Panc1 (cell line): ENCODE results near the gene OSBPL10.

Source experiments
- POLR2AphosphoS5 ChIP-seq: IDR thresholded peaks from 2 replicates; pipeline ENCODE4 v1.6.1; 2012; ENCODE audit warnings: mild to moderate bottlenecking, low read depth, low read length, moderate library complexity
- SIN3A ChIP-seq: IDR thresholded peaks from 2 replicates; pipeline ENCODE4 v1.6.1; 2012; ENCODE audit warnings: low read depth, mild to moderate bottlenecking, low read length, moderate library complexity, borderline replicate concordance; ENCODE audit not compliant: insufficient read depth
- TF ChIP-seq, protein P1 (sequence below), 2 experiments: IDR thresholded peaks; 2 replicates each; pipeline ENCODE4 v1.6.1; 2011 to 2012; ENCODE audit warnings: low read depth in 2 of 2, control low read depth in 1 of 2, low read length in 1 of 2, mild to moderate bottlenecking in 1 of 2, moderate library complexity in 1 of 2; ENCODE audit not compliant: insufficient read depth in 1 of 2
- TF ChIP-seq, protein P2 (sequence below): fragments of 450-650 bp; IDR thresholded peaks from 2 replicates; pipeline ENCODE4 v1.5.1; 2017; ENCODE audit warnings: mild to moderate bottlenecking

DNA sequence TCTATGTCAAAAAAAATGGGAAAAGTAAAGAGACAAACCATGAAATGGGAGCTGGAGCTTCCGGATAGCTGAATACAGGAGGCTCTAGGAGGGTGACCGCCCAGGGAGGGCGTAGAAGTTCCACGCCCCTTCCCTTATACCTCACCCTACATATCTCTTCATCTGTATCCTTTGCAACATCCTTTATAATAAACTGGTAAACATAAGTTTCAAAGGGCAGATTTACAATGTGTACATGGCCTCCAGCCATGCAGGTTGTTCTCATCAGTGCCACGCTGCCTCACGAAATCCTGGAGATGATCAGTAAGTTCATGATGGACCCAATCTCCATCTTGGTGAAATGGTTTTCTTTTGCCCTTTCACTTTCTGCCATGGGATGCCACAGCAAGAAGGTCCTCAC is 121.8 kb downstream of the OSBPL10 start:
- TF ChIP-seq POLR2AphosphoS5 (no peak), SIN3A (no peak)
- TF ChIP-seq, protein P1, sequence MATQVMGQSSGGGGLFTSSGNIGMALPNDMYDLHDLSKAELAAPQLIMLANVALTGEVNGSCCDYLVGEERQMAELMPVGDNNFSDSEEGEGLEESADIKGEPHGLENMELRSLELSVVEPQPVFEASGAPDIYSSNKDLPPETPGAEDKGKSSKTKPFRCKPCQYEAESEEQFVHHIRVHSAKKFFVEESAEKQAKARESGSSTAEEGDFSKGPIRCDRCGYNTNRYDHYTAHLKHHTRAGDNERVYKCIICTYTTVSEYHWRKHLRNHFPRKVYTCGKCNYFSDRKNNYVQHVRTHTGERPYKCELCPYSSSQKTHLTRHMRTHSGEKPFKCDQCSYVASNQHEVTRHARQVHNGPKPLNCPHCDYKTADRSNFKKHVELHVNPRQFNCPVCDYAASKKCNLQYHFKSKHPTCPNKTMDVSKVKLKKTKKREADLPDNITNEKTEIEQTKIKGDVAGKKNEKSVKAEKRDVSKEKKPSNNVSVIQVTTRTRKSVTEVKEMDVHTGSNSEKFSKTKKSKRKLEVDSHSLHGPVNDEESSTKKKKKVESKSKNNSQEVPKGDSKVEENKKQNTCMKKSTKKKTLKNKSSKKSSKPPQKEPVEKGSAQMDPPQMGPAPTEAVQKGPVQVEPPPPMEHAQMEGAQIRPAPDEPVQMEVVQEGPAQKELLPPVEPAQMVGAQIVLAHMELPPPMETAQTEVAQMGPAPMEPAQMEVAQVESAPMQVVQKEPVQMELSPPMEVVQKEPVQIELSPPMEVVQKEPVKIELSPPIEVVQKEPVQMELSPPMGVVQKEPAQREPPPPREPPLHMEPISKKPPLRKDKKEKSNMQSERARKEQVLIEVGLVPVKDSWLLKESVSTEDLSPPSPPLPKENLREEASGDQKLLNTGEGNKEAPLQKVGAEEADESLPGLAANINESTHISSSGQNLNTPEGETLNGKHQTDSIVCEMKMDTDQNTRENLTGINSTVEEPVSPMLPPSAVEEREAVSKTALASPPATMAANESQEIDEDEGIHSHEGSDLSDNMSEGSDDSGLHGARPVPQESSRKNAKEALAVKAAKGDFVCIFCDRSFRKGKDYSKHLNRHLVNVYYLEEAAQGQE (IDR thresholded peaks at IDR 0.05; ENCODE audit: insufficient read depth in 1 of 2, low read depth in 2 of 2, low read length in 1 of 2), result no peak
- TF ChIP-seq, protein P2, sequence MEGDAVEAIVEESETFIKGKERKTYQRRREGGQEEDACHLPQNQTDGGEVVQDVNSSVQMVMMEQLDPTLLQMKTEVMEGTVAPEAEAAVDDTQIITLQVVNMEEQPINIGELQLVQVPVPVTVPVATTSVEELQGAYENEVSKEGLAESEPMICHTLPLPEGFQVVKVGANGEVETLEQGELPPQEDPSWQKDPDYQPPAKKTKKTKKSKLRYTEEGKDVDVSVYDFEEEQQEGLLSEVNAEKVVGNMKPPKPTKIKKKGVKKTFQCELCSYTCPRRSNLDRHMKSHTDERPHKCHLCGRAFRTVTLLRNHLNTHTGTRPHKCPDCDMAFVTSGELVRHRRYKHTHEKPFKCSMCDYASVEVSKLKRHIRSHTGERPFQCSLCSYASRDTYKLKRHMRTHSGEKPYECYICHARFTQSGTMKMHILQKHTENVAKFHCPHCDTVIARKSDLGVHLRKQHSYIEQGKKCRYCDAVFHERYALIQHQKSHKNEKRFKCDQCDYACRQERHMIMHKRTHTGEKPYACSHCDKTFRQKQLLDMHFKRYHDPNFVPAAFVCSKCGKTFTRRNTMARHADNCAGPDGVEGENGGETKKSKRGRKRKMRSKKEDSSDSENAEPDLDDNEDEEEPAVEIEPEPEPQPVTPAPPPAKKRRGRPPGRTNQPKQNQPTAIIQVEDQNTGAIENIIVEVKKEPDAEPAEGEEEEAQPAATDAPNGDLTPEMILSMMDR, result no peak
